SK-N-SH (cell line): ENCODE data around the gene FEM1C. TPM values are rescaled to one million over a fixed set of nuclear protein-coding genes. Genes with fewer than 3 reads are reported as not detected.

Experiments used
- CTCF ChIA-PET: fragments of 300-600, 350-600 bp; formaldehyde crosslinking; extraction: SDS; loops from one replicate; lab custom pipeline; 2021; lab: Yijun Ruan, JAX
- POLR2A ChIA-PET: fragments of 350-600 bp; sonication (Branson Sonifier 250); formaldehyde crosslinking; extraction: SDS; loops from one replicate; lab custom pipeline; 2020; ENCODE audit warnings: antibody characterized with exemption, inconsistent platforms; lab: Yijun Ruan, JAX
- DNase-seq: peaks from one replicate; pipeline ENCODE4 v3.0.0; 2012
- H2AFZ ChIP-seq: fragments of 200-600 bp; sonication (generic); 2 replicates; pipeline ENCODE4 v1.8.1; 2016; ENCODE audit warnings: antibody characterized with exemption, mild to moderate bottlenecking, low read depth
- H3F3A ChIP-seq: fragments of 200-600 bp; sonication (generic); replicated peaks from 2 replicates; pipeline ENCODE3; 2016; ENCODE audit warnings: antibody characterized with exemption, mild to moderate bottlenecking; ENCODE audit not compliant: insufficient read depth
- H3K27ac ChIP-seq, 2 experiments: fragments of 200-500 bp in 1 of 2; fragments of 200-600 bp in 1 of 2; sonication (Bioruptor generic) in 1 of 2; sonication (generic), shearing (Covaris generic) in 1 of 2; 2 replicates each; pipeline versions ENCODE4 v1.5.1 to v1.6.1; 2014 to 2016; ENCODE audit warnings: low read depth in 2 of 2, inconsistent platforms in 1 of 2, low read length in 1 of 2, mild to moderate bottlenecking in 1 of 2, mixed read lengths in 1 of 2
- H3K27me3 ChIP-seq: fragments of 200-600 bp; sonication (generic), shearing (Covaris generic); 2 replicates; pipeline ENCODE4 v1.6.1; 2016; ENCODE audit warnings: mixed run types; ENCODE audit not compliant: insufficient read depth
- H3K36me3 ChIP-seq, 2 experiments: fragments of 200-500 bp in 1 of 2; fragments of 200-600 bp in 1 of 2; sonication (Bioruptor generic) in 1 of 2; sonication (generic) in 1 of 2; replicated peaks in 1 of 2; 2 replicates each; pipeline versions ENCODE3 to v1.5.1; 2014 to 2016; ENCODE audit warnings: low read length in 1 of 2, mild to moderate bottlenecking in 1 of 2; ENCODE audit not compliant: insufficient read depth in 2 of 2, control insufficient read depth in 1 of 2
- H3K4me1 ChIP-seq, 2 experiments: fragments of 200-500 bp in 1 of 2; fragments of 200-600 bp in 1 of 2; sonication (Bioruptor generic) in 1 of 2; sonication (generic), shearing (Covaris generic) in 1 of 2; 2 replicates each; pipeline versions ENCODE4 v1.5.1 to v1.6.1; 2014 to 2016; ENCODE audit warnings: low read depth in 1 of 2, low read length in 1 of 2, mixed run types in 1 of 2; ENCODE audit not compliant: insufficient read depth in 2 of 2, control insufficient read depth in 1 of 2
- H3K4me2 ChIP-seq: fragments of 200-600 bp; sonication (generic), shearing (Covaris generic); 2 replicates; pipeline ENCODE4 v1.6.1; 2017; ENCODE audit warnings: mixed run types
- H3K4me3 ChIP-seq, 2 experiments: fragments of 200-500 bp in 1 of 2; fragments of 200-600 bp in 1 of 2; sonication (Bioruptor generic) in 1 of 2; sonication (generic), shearing (Covaris generic) in 1 of 2; 2 replicates each; pipeline versions ENCODE4 v1.5.1 to v1.8.1; 2014 to 2016; ENCODE audit warnings: low read depth in 2 of 2, inconsistent platforms in 1 of 2, low read length in 1 of 2, mild to moderate bottlenecking in 1 of 2, mixed read lengths in 1 of 2, moderate library complexity in 1 of 2
- H3K79me2 ChIP-seq: fragments of 200-600 bp; sonication (generic); 2 replicates; pipeline ENCODE4 v1.8.1; 2017; ENCODE audit warnings: mild to moderate bottlenecking; ENCODE audit not compliant: insufficient read depth
- H3K9ac ChIP-seq: fragments of 200-600 bp; sonication (generic); 2 replicates; pipeline ENCODE4 v1.6.1; 2017; ENCODE audit warnings: mixed run types
- H3K9me2 ChIP-seq: fragments of 200-600 bp; sonication (generic); 2 replicates; pipeline ENCODE4 v1.6.1; 2017; ENCODE audit warnings: mixed run types
- H3K9me3 ChIP-seq: fragments of 200-600 bp; sonication (generic); 2 replicates; pipeline ENCODE4 v1.6.1; 2017; ENCODE audit warnings: mixed run types, mild to moderate bottlenecking, moderate library complexity
- H4K20me1 ChIP-seq: fragments of 200-600 bp; sonication (generic); 2 replicates; pipeline ENCODE4 v1.6.1; 2017; ENCODE audit warnings: mild to moderate bottlenecking, mixed run types; ENCODE audit not compliant: insufficient read depth
- CHD2 ChIP-seq: fragments of 150-350 bp; IDR thresholded peaks from 2 replicates; pipeline ENCODE4 v1.6.1; 2018; ENCODE audit warnings: low read length; ENCODE audit not compliant: partially characterized antibody
- EP300 ChIP-seq, 2 experiments: IDR thresholded peaks; 2 replicates each; pipeline versions ENCODE4 v1.4.0 to v1.6.1; 2012; ENCODE audit warnings: borderline replicate concordance in 1 of 2, low read depth in 1 of 2, low read length in 1 of 2
- EZH2phosphoT487 ChIP-seq: fragments of 200-600 bp; sonication (generic); IDR thresholded peaks from 2 replicates; pipeline ENCODE4 v1.6.1; 2017; ENCODE audit warnings: low read depth, mixed run types, mild to moderate bottlenecking, antibody characterized with exemption, moderate library complexity, borderline replicate concordance
- FOXJ3 ChIP-seq: sonication (generic); formaldehyde crosslinking; IDR thresholded peaks from 2 replicates; pipeline ENCODE4 v1.5.1; 2020; ENCODE audit warnings: mild to moderate bottlenecking, missing genetic modification reagents
- FOXM1 ChIP-seq: IDR thresholded peaks from 2 replicates; pipeline ENCODE4 v1.4.0; 2012; ENCODE audit warnings: low read depth, mild to moderate bottlenecking
- JUND ChIP-seq: IDR thresholded peaks from 2 replicates; pipeline ENCODE4 v1.4.0; 2012
- NRF1 ChIP-seq: IDR thresholded peaks from 2 replicates; pipeline ENCODE4 v1.6.1; 2012; ENCODE audit warnings: low read depth, mild to moderate bottlenecking, low read length
- RAD21 ChIP-seq: IDR thresholded peaks from 2 replicates; pipeline ENCODE4 v1.6.1; 2012; ENCODE audit warnings: mild to moderate bottlenecking, low read length
- RFX5 ChIP-seq: IDR thresholded peaks from 2 replicates; pipeline ENCODE4 v1.6.1; 2012; ENCODE audit warnings: mild to moderate bottlenecking, improper control_type of control experiment, low read length
- USF1 ChIP-seq: IDR thresholded peaks from 2 replicates; pipeline ENCODE4 v1.4.0; 2012; ENCODE audit warnings: low read depth, borderline replicate concordance
- USF2 ChIP-seq: fragments of 150-350 bp; IDR thresholded peaks from 2 replicates; pipeline ENCODE4 v1.6.1; 2017; ENCODE audit warnings: antibody characterized with exemption, low read length, low read depth, borderline replicate concordance
- YY1 ChIP-seq: IDR thresholded peaks from 2 replicates; pipeline ENCODE4 v1.4.0; 2012; ENCODE audit warnings: low read depth, mild to moderate bottlenecking
- ZBTB33 ChIP-seq: IDR thresholded peaks from 2 replicates; pipeline ENCODE4 v1.4.0; 2012; ENCODE audit warnings: low read depth, borderline replicate concordance
- WGBS: methylation state at CpG from one replicate; pipeline ENCODE4 v1.1.6; 2017; ENCODE audit warnings: low lambda C conversion rate; 5-methylcytosine and 5-hydroxymethylcytosine counted together
- polyA plus RNA-seq, 3 experiments: library from polyadenylated mRNA; depleted of rRNA; stranded (reverse); fragments of >200 nt; gene quantifications; 2 replicates each; pipeline ENCODE4 v1.2.3, GENCODE V29; 2012
- TF ChIP-seq, protein P1 (sequence below): fragments of 200-600 bp; sonication (generic); IDR thresholded peaks from 2 replicates; pipeline ENCODE4 v1.6.1; 2017; ENCODE audit warnings: antibody characterized with exemption, mild to moderate bottlenecking, moderate library complexity
- TF ChIP-seq, protein P2 (sequence below): IDR thresholded peaks from 2 replicates; pipeline ENCODE4; 2012
- TF ChIP-seq, protein P3 (sequence below): IDR thresholded peaks from 2 replicates; pipeline ENCODE4 v1.6.1; 2012; ENCODE audit warnings: mild to moderate bottlenecking, low read depth, low read length, moderate library complexity

The FEM1C gene
- polyA plus RNA-seq, 1 of the 3 experiments (the other 2 are of a cell fraction): 2.8 TPM

- CTCF ChIA-PET: no interaction called here
- peaks cover 3 to 16% of the 10 kb centered on the region in 2 experiments; a peak in 2 of 4 replicates for H3K4me1 ChIP-seq
- no peak for DNase-seq
These were observed 11.7 kb upstream of the FEM1C start for GRCh38 chr5:115556276-115556675.

DNA sequence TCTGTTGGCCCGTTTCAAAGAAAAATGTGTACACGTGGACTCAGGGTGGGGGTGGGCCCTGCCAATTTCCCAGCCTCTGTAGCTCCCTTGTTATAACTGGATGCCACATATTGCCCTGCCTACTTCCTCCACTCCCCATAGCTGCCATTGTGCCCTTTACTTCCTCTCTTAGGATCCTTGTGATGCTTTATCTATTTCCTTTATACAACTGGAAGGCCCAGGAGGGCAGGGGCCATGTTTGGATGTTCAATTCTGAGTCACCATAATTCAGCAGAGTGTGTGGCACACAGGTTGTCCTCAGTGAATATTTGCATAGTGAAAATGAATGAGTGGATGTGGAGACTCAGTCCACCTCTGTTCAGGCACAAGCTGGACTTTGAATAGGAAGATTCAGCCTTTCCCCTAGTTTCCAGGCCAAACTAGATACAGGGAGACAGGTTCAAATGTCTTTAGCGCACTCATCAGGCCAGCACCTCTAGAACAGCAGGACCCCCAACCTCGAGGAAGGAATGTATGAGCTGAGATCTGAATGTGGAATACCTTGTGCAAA, 10.6 kb upstream of the FEM1C start:
- POLR2A ChIA-PET: no interaction called here
- Histone ChIP-seq H3K4me1 (peaks cover 3 to 16% of the 10 kb centered on the region in 2 experiments; a peak in 2 of 4 replicates), H2AFZ (no peak overlapping the region), H3K79me2 (no peaks in the 10 kb centered on the region), H3F3A (no peaks in the 10 kb centered on the region), H3K4me2 (no peak overlapping the region), H4K20me1 (no peaks in the 10 kb centered on the region), H3K27ac (no peak overlapping the region), H3K27me3 (no peaks in the 10 kb centered on the region), H3K9ac (no peak overlapping the region), H3K9me3 (no peaks in the 10 kb centered on the region), H3K4me3 (no peak overlapping the region), H3K9me2 (no peaks in the 10 kb centered on the region), H3K36me3 (no peaks in the 10 kb centered on the region)
- 70% methylated on average over 4 of the region's 4 CpGs for WGBS
- no peak for DNase-seq
- CTCF ChIA-PET: no interaction called here
- TF ChIP-seq FOXM1: no peak
- no peak for TF ChIP-seq NRF1
- TF ChIP-seq ZBTB33: no peak
- no peak for TF ChIP-seq JUND
- no peak for TF ChIP-seq FOXJ3
- TF ChIP-seq YY1: no peak
- TF ChIP-seq USF1: no peak
- no peak for TF ChIP-seq EZH2phosphoT487
- TF ChIP-seq, protein P1, sequence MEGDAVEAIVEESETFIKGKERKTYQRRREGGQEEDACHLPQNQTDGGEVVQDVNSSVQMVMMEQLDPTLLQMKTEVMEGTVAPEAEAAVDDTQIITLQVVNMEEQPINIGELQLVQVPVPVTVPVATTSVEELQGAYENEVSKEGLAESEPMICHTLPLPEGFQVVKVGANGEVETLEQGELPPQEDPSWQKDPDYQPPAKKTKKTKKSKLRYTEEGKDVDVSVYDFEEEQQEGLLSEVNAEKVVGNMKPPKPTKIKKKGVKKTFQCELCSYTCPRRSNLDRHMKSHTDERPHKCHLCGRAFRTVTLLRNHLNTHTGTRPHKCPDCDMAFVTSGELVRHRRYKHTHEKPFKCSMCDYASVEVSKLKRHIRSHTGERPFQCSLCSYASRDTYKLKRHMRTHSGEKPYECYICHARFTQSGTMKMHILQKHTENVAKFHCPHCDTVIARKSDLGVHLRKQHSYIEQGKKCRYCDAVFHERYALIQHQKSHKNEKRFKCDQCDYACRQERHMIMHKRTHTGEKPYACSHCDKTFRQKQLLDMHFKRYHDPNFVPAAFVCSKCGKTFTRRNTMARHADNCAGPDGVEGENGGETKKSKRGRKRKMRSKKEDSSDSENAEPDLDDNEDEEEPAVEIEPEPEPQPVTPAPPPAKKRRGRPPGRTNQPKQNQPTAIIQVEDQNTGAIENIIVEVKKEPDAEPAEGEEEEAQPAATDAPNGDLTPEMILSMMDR: no peak
- no peak for TF ChIP-seq RAD21
- no peak for TF ChIP-seq CHD2
- TF ChIP-seq EP300 (IDR thresholded peaks at IDR 0.05; ENCODE audit: borderline replicate concordance in 1 of 2, low read depth in 1 of 2, low read length in 1 of 2): no peak
- TF ChIP-seq USF2: no peak
- TF ChIP-seq, protein P2, sequence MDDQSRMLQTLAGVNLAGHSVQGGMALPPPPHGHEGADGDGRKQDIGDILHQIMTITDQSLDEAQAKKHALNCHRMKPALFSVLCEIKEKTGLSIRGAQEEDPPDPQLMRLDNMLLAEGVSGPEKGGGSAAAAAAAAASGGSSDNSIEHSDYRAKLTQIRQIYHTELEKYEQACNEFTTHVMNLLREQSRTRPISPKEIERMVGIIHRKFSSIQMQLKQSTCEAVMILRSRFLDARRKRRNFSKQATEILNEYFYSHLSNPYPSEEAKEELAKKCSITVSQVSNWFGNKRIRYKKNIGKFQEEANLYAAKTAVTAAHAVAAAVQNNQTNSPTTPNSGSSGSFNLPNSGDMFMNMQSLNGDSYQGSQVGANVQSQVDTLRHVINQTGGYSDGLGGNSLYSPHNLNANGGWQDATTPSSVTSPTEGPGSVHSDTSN: no peak
- TF ChIP-seq, protein P3, sequence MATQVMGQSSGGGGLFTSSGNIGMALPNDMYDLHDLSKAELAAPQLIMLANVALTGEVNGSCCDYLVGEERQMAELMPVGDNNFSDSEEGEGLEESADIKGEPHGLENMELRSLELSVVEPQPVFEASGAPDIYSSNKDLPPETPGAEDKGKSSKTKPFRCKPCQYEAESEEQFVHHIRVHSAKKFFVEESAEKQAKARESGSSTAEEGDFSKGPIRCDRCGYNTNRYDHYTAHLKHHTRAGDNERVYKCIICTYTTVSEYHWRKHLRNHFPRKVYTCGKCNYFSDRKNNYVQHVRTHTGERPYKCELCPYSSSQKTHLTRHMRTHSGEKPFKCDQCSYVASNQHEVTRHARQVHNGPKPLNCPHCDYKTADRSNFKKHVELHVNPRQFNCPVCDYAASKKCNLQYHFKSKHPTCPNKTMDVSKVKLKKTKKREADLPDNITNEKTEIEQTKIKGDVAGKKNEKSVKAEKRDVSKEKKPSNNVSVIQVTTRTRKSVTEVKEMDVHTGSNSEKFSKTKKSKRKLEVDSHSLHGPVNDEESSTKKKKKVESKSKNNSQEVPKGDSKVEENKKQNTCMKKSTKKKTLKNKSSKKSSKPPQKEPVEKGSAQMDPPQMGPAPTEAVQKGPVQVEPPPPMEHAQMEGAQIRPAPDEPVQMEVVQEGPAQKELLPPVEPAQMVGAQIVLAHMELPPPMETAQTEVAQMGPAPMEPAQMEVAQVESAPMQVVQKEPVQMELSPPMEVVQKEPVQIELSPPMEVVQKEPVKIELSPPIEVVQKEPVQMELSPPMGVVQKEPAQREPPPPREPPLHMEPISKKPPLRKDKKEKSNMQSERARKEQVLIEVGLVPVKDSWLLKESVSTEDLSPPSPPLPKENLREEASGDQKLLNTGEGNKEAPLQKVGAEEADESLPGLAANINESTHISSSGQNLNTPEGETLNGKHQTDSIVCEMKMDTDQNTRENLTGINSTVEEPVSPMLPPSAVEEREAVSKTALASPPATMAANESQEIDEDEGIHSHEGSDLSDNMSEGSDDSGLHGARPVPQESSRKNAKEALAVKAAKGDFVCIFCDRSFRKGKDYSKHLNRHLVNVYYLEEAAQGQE: no peak

More at GRCh38 chr5:115556276-115556675, 11.7 kb upstream of the FEM1C start:
- 77% methylated on average over 2 of the region's 2 CpGs for WGBS
- no peaks in the 10 kb centered on the region for H4K20me1 ChIP-seq
- POLR2A ChIA-PET: no interaction called here
- H3K4me3 ChIP-seq: no peak overlapping the region
- H3K9me2 ChIP-seq: no peaks in the 10 kb centered on the region
- H3F3A ChIP-seq: no peaks in the 10 kb centered on the region
- no peak overlapping the region for H3K4me2 ChIP-seq
- no peak overlapping the region for H3K27ac ChIP-seq
- no peaks in the 10 kb centered on the region for H3K36me3 ChIP-seq
- TF ChIP-seq EZH2phosphoT487 (no peak), RFX5 (no peak), YY1 (no peak), RAD21 (no peak), NRF1 (no peak)
- TF ChIP-seq, all 33 proteins: peak for 0
- H3K9ac ChIP-seq: no peak overlapping the region
- H2AFZ ChIP-seq: no peak overlapping the region
- H3K79me2 ChIP-seq: no peaks in the 10 kb centered on the region
- no peaks in the 10 kb centered on the region for H3K27me3 ChIP-seq
- H3K9me3 ChIP-seq: no peaks in the 10 kb centered on the region
